ENCODE results near the gene YAF2. TPM values are rescaled to one million over a fixed set of nuclear protein-coding genes. Genes with fewer than 3 reads are reported as not detected.

The YAF2 gene
- total and polyA plus RNA-seq, 2 of the 13 experiments (the other 11 are each of a cell fraction or from before 2014, with no cell fraction given) = 8.4 to 11.7 TPM

- TF ChIP-seq AKNA (CRISPR knock-in tag; IDR thresholded peaks at IDR 0.05; ENCODE audit: borderline replicate concordance) (no peak), NFYB (CRISPR knock-in tag; IDR thresholded peaks at IDR 0.05) (no peak), AKAP8 (CRISPR knock-in tag; IDR thresholded peaks at IDR 0.05) (no peak), ATM (IDR thresholded peaks at IDR 0.05; ENCODE audit: borderline replicate concordance) (no peak), NFRKB (IDR thresholded peaks at IDR 0.05) (no peak), ZFP36L2 (CRISPR knock-in tag; IDR thresholded peaks at IDR 0.05) (no peak), ZBTB10 (CRISPR knock-in tag; IDR thresholded peaks at IDR 0.05; ENCODE audit: borderline replicate concordance) (no peak), TFE3 (CRISPR knock-in tag; IDR thresholded peaks at IDR 0.05) (peak; percentile 50; the same call in 1 of the 2 replicates), ZFP90 (CRISPR knock-in tag; IDR thresholded peaks at IDR 0.05; ENCODE audit: borderline replicate concordance) (no peak), WIZ (CRISPR knock-in tag; IDR thresholded peaks at IDR 0.05) (no peak), NCOA1 (CRISPR knock-in tag; IDR thresholded peaks at IDR 0.05) (no peak), SMARCE1 (IDR thresholded peaks at IDR 0.05; ENCODE audit: borderline replicate concordance) (no peak), ZFP62 (CRISPR knock-in tag; IDR thresholded peaks at IDR 0.05) (no peak), SIX4 (CRISPR knock-in tag; IDR thresholded peaks at IDR 0.05) (no peak), ZNF10 (CRISPR knock-in tag; IDR thresholded peaks at IDR 0.05; ENCODE audit: borderline replicate concordance, low read depth) (no peak)
- TF ChIP-seq, protein P1, sequence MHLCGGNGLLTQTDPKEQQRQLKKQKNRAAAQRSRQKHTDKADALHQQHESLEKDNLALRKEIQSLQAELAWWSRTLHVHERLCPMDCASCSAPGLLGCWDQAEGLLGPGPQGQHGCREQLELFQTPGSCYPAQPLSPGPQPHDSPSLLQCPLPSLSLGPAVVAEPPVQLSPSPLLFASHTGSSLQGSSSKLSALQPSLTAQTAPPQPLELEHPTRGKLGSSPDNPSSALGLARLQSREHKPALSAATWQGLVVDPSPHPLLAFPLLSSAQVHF (CRISPR knock-in tag; IDR thresholded peaks at IDR 0.05) = no peak
These were observed 796 bp downstream of the YAF2 start (continued) for GRCh38 chr12:42237052-42237852.

Data from HepG2 (cell line).